WTC11 (cell line): ENCODE results near the gene NLRP8. TPM values are rescaled to one million over a fixed set of nuclear protein-coding genes. Genes with fewer than 3 reads are reported as not detected.

Source experiments
- ATAC-seq: fragments of 200-7000 bp; cut with Tn5 transposase; 2 replicates; pipeline ENCODE4 v1.10.0; 2021; ENCODE audit warnings: mild to moderate bottlenecking, moderate library complexity
- CTCF ChIA-PET: fragments of 300-600 bp; sonication (Branson Sonifier 250); formaldehyde crosslinking; loops from one replicate; lab custom pipeline; 2021; ENCODE audit warnings: antibody characterized with exemption; lab: Charles Lee
- POLR2A ChIA-PET: fragments of 350-600 bp; sonication (Branson Sonifier 250); formaldehyde crosslinking; loops from one replicate; lab custom pipeline; 2021; ENCODE audit warnings: antibody characterized with exemption; lab: Charles Lee
- DNase-seq: peaks from one replicate; pipeline ENCODE4 v3.0.0; 2021; ENCODE audit warnings: low spot score
- H3K27ac Mint-ChIP-seq: 2 replicates; pipeline ENCODE4 v1.8.0; 2021; ENCODE audit warnings: mixed read lengths
- H3K27me3 Mint-ChIP-seq: 2 replicates; pipeline ENCODE4 v1.8.0; 2021; ENCODE audit warnings: low read depth, mild to moderate bottlenecking, moderate library complexity, mixed read lengths
- H3K36me3 Mint-ChIP-seq: 2 replicates; pipeline ENCODE4 v1.8.0; 2021; ENCODE audit warnings: mixed read lengths
- H3K4me1 Mint-ChIP-seq: 2 replicates; pipeline ENCODE4 v1.8.0; 2022; ENCODE audit warnings: mixed read lengths
- H3K4me3 Mint-ChIP-seq: 2 replicates; pipeline ENCODE4 v1.8.0; 2021; ENCODE audit warnings: mild to moderate bottlenecking, moderate library complexity, mixed read lengths
- H3K9me3 Mint-ChIP-seq: 2 replicates; pipeline ENCODE4 v1.8.0; 2021; ENCODE audit warnings: mixed read lengths
- ATF1 ChIP-seq: sonication (generic); formaldehyde crosslinking; IDR thresholded peaks from 2 replicates; pipeline ENCODE4 v1.8.1; 2023; ENCODE audit warnings: mild to moderate bottlenecking, moderate library complexity, missing genetic modification reagents
- E2F4 ChIP-seq: sonication (generic); formaldehyde crosslinking; IDR thresholded peaks from 2 replicates; pipeline ENCODE4 v1.8.1; 2022; ENCODE audit warnings: low read depth, mild to moderate bottlenecking, moderate library complexity, missing genetic modification reagents, borderline replicate concordance
- ELF4 ChIP-seq: sonication (generic); formaldehyde crosslinking; IDR thresholded peaks from 2 replicates; pipeline ENCODE4 v1.8.1; 2022; ENCODE audit warnings: low read depth, mild to moderate bottlenecking, moderate library complexity, missing genetic modification reagents
- ERG ChIP-seq: fragments of 250-450 bp; sonication (Bioruptor Pico); IDR thresholded peaks from 2 replicates; pipeline ENCODE4 v1.8.0; 2021; ENCODE audit warnings: mild to moderate bottlenecking
- ETV6 ChIP-seq: sonication (generic); formaldehyde crosslinking; IDR thresholded peaks from 2 replicates; pipeline ENCODE4 v1.8.1; 2022; ENCODE audit warnings: mild to moderate bottlenecking, missing genetic modification reagents
- FOXJ3 ChIP-seq: sonication (generic); formaldehyde crosslinking; IDR thresholded peaks from 2 replicates; pipeline ENCODE4 v1.9.0; 2021; ENCODE audit warnings: missing genetic modification reagents, mild to moderate bottlenecking, borderline replicate concordance
- FOXK1 ChIP-seq: sonication (generic); formaldehyde crosslinking; IDR thresholded peaks from 2 replicates; pipeline ENCODE4 v1.8.0; 2022; ENCODE audit warnings: mild to moderate bottlenecking, moderate library complexity, missing genetic modification reagents
- GABPB1 ChIP-seq: sonication (generic); formaldehyde crosslinking; IDR thresholded peaks from 2 replicates; pipeline ENCODE4 v1.8.1; 2023; ENCODE audit warnings: mild to moderate bottlenecking, missing genetic modification reagents
- GTF2I ChIP-seq: fragments of 250-450 bp; sonication (Bioruptor Pico); conservative IDR thresholded peaks from 2 replicates; pipeline ENCODE4 v1.4.0; 2021; ENCODE audit warnings: mild to moderate bottlenecking
- JUN ChIP-seq: sonication (generic); formaldehyde crosslinking; IDR thresholded peaks from 2 replicates; pipeline ENCODE4 v1.8.0; 2023; ENCODE audit warnings: mild to moderate bottlenecking, missing genetic modification reagents
- NFATC4 ChIP-seq: fragments of 250-450 bp; sonication (Bioruptor Pico); IDR thresholded peaks from 2 replicates; pipeline ENCODE4 v1.9.0; 2021; ENCODE audit warnings: mild to moderate bottlenecking
- OVOL2 ChIP-seq: fragments of 250-450 bp; sonication (Bioruptor Pico); IDR thresholded peaks from 2 replicates; pipeline ENCODE4 v1.9.0; 2021; ENCODE audit warnings: mild to moderate bottlenecking, borderline replicate concordance
- SP1 ChIP-seq: sonication (generic); formaldehyde crosslinking; conservative IDR thresholded peaks from 2 replicates; pipeline ENCODE4 v1.8.1; 2022; ENCODE audit warnings: missing genetic modification reagents
- TEAD1 ChIP-seq: sonication (generic); formaldehyde crosslinking; IDR thresholded peaks from 2 replicates; pipeline ENCODE4 v1.8.0; 2022; ENCODE audit warnings: mild to moderate bottlenecking, missing genetic modification reagents
- ZBTB43 ChIP-seq: sonication (generic); formaldehyde crosslinking; IDR thresholded peaks from 2 replicates; pipeline ENCODE4 v1.8.1; 2023; ENCODE audit warnings: mild to moderate bottlenecking, missing genetic modification reagents
- ZNF219 ChIP-seq: sonication (generic); formaldehyde crosslinking; IDR thresholded peaks from 2 replicates; pipeline ENCODE4 v1.8.0; 2023; ENCODE audit warnings: missing genetic modification reagents, mild to moderate bottlenecking, borderline replicate concordance
- ZNF232 ChIP-seq: sonication (generic); formaldehyde crosslinking; IDR thresholded peaks from 2 replicates; pipeline ENCODE4 v1.8.0; 2022; ENCODE audit warnings: mild to moderate bottlenecking, missing genetic modification reagents
- ZNF396 ChIP-seq: fragments of 250-450 bp; sonication (Bioruptor Pico); IDR thresholded peaks from 2 replicates; pipeline ENCODE4 v1.8.0; 2021; ENCODE audit warnings: mild to moderate bottlenecking, moderate library complexity, borderline replicate concordance
- ZNF671 ChIP-seq: fragments of 250-450 bp; sonication (Bioruptor Pico); IDR thresholded peaks from 2 replicates; pipeline ENCODE4 v1.8.0; 2021; ENCODE audit warnings: mild to moderate bottlenecking
- total RNA-seq: library from RNA; stranded (reverse); gene quantifications from 3 replicates; pipeline ENCODE4 v1.2.3, GENCODE V29; 2021
- TF ChIP-seq, protein P1 (sequence below): sonication (generic); formaldehyde crosslinking; IDR thresholded peaks from 2 replicates; pipeline ENCODE4 v1.8.0; 2023; ENCODE audit warnings: missing genetic modification reagents, mild to moderate bottlenecking, borderline replicate concordance
- TF ChIP-seq, protein P2 (sequence below): sonication (generic); formaldehyde crosslinking; IDR thresholded peaks from 2 replicates; pipeline ENCODE4 v1.8.0; 2022; ENCODE audit warnings: mild to moderate bottlenecking, missing genetic modification reagents

NLRP8 gene
- total RNA-seq, 1 experiment from 2014 or later, result not detected

DNA sequence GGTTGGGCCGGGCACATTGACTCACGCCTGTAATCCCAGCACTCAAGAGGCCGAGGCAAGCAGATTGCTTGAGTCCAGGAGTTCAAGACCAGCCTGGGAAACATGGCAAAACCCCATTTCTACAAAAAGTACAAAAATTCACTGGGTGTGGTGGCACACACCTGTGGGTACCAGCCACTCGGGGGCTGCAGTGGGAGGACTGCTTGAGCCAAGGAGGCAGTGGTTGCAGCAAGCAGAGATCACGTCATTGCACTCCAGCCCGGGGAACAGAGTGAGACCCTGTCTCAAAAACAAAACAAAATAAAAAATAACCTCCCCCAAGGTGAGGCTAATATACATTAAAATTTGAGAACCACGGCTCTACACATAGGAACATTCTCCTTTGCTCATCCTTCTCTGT lies 40.3 kb upstream of the NLRP8 start (continued):
- TF ChIP-seq ZBTB43 (CRISPR knock-in tag) (no peak), ATF1 (no peak), FOXJ3 (CRISPR knock-in tag) (no peak), NFATC4 (no peak), E2F4 (CRISPR knock-in tag) (no peak), ZNF219 (CRISPR knock-in tag) (no peak)
- TF ChIP-seq, protein P1, sequence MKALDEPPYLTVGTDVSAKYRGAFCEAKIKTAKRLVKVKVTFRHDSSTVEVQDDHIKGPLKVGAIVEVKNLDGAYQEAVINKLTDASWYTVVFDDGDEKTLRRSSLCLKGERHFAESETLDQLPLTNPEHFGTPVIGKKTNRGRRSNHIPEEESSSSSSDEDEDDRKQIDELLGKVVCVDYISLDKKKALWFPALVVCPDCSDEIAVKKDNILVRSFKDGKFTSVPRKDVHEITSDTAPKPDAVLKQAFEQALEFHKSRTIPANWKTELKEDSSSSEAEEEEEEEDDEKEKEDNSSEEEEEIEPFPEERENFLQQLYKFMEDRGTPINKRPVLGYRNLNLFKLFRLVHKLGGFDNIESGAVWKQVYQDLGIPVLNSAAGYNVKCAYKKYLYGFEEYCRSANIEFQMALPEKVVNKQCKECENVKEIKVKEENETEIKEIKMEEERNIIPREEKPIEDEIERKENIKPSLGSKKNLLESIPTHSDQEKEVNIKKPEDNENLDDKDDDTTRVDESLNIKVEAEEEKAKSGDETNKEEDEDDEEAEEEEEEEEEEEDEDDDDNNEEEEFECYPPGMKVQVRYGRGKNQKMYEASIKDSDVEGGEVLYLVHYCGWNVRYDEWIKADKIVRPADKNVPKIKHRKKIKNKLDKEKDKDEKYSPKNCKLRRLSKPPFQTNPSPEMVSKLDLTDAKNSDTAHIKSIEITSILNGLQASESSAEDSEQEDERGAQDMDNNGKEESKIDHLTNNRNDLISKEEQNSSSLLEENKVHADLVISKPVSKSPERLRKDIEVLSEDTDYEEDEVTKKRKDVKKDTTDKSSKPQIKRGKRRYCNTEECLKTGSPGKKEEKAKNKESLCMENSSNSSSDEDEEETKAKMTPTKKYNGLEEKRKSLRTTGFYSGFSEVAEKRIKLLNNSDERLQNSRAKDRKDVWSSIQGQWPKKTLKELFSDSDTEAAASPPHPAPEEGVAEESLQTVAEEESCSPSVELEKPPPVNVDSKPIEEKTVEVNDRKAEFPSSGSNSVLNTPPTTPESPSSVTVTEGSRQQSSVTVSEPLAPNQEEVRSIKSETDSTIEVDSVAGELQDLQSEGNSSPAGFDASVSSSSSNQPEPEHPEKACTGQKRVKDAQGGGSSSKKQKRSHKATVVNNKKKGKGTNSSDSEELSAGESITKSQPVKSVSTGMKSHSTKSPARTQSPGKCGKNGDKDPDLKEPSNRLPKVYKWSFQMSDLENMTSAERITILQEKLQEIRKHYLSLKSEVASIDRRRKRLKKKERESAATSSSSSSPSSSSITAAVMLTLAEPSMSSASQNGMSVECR (CRISPR knock-in tag), result no peak

DNA sequence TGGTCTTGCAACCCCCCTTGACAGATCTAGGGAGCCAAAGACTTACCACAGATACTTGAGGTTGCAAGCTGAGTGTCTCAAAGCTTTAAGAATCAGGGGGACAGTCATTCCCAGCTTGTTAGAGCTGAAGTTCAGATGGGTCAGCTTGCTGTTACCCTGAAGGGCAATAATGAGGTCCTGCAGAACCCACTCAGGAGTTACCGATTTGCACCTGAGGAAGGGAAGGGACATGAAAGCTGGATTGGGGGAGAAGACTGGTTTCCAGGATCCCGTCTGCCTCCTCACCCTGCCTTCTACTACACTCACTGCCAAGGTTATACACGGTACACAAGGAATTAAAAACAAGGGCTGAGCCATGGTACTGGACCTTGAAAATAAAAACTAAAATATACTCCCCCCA lies 39.9 kb upstream of the NLRP8 start:
- Mint-ChIP-seq H3K4me1 (no peaks in the 10 kb centered on the region), H3K4me3 (no peak overlapping the region)
- POLR2A ChIA-PET, result no interaction called here
- no peak for DNase-seq
- TF ChIP-seq ETV6 (CRISPR knock-in tag), result no peak
- TF ChIP-seq JUN, result no peak
- TF ChIP-seq ZNF396 (CRISPR knock-in tag), result no peak
- no peak for TF ChIP-seq ZNF232 (CRISPR knock-in tag)
- no peak for TF ChIP-seq OVOL2 (CRISPR knock-in tag)
- no peak for TF ChIP-seq SP1
- TF ChIP-seq TEAD1 (CRISPR knock-in tag), result no peak
- no peak for TF ChIP-seq ERG
- TF ChIP-seq NFATC4, result no peak
- no peak for TF ChIP-seq GTF2I (CRISPR knock-in tag)
- TF ChIP-seq, all 79 proteins: peak for 0
- Mint-ChIP-seq H3K27ac (no peak overlapping the region), H3K27me3 (peaks cover 6% of the 10 kb centered on the region), H3K9me3 (peaks cover 85% of the 10 kb centered on the region), H3K36me3 (peaks cover 70% of the 10 kb centered on the region)
- CTCF ChIA-PET, result no interaction called here
- ATAC-seq, result no peak

DNA sequence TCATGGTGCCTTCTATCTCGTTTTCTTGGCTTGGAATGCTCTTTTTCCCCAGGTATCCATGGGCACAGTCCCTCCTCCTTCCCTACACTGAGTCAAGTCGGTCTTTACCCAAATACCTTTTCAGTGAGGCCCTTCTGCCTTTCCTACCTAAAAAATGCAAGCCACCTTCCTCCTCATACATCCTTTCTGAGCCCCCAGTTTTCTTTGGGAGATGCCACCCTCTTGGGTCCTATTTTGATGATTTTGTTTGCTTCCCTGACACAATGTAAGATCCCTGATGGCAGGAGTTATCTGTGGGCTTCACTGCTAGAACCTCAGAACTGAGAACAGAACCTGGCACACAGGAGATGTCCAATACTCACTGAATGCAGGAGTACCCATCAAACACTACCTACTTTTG lies 37.8 kb upstream of the NLRP8 start:
- ATAC-seq (no peak), DNase-seq (no peak)
- no peak overlapping the region for H3K27ac Mint-ChIP-seq
- H3K4me3 Mint-ChIP-seq, result no peak overlapping the region
- POLR2A ChIA-PET, result interaction anchor here (0.7 kb wide), 1 partner anchor 179 kb away, joined by 6 read pairs; no protein-coding TSS in a partner anchor
- H3K4me1 Mint-ChIP-seq, result no peaks in the 10 kb centered on the region
- H3K9me3 Mint-ChIP-seq, result peaks cover 89% of the 10 kb centered on the region
- H3K27me3 Mint-ChIP-seq, result peaks cover 6% of the 10 kb centered on the region
- CTCF ChIA-PET, result no interaction called here
- peaks cover 71% of the 10 kb centered on the region for H3K36me3 Mint-ChIP-seq
- TF ChIP-seq, protein P1 (CRISPR knock-in tag), result no peak
- TF ChIP-seq GABPB1 (CRISPR knock-in tag) (no peak), ELF4 (CRISPR knock-in tag) (no peak), ZNF671 (CRISPR knock-in tag) (no peak), FOXK1 (CRISPR knock-in tag) (no peak)
- TF ChIP-seq, protein P2, sequence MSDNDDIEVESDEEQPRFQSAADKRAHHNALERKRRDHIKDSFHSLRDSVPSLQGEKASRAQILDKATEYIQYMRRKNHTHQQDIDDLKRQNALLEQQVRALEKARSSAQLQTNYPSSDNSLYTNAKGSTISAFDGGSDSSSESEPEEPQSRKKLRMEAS (CRISPR knock-in tag), result no peak
